B cell (primary cell): ENCODE results near the gene FBN2. TPM values are rescaled to one million over a fixed set of nuclear protein-coding genes. Genes with fewer than 3 reads are reported as not detected.

Experiments
- ATAC-seq: fragments of 200-7000 bp; cut with Tn5 transposase; one replicate; pipeline ENCODE4 v1.10.0; 2021; ENCODE audit warnings: low read depth, mild to moderate bottlenecking, moderate number of reproducible peaks, moderate library complexity
- CTCF ChIA-PET: fragments of 350-600 bp; sonication (Branson Sonifier 250); formaldehyde crosslinking; loops from one replicate; lab custom pipeline; 2021; ENCODE audit warnings: antibody characterized with exemption, inconsistent platforms; lab: Charles Lee
- POLR2A ChIA-PET: fragments of 350-600 bp; sonication (Branson Sonifier 250); formaldehyde crosslinking; loops from one replicate; lab custom pipeline; 2021; ENCODE audit warnings: antibody characterized with exemption; lab: Charles Lee
- DNase-seq: peaks from one replicate; pipeline ENCODE4 v3.0.0; 2013
- H2AFZ ChIP-seq: 2 replicates; pipeline ENCODE4 v1.6.1; 2012; ENCODE audit warnings: mild to moderate bottlenecking, low read depth, low read length; ENCODE audit not compliant: insufficient read depth, poor library complexity, severe bottlenecking
- H3K27ac ChIP-seq, 2 donors: 1 replicate in 1 of 2; 2 replicates in 1 of 2; pipeline ENCODE4 v1.5.1; 2012 to 2013; ENCODE audit warnings: low read length in 2 of 2, mild to moderate bottlenecking in 2 of 2, moderate library complexity in 1 of 2
- H3K27me3 ChIP-seq, 4 experiments: fragments of 200-600 bp in 1 of 4; sonication (generic) in 1 of 4; replicated peaks in 1 of 4; 1 replicate in 2 of 4; 2 replicates in 2 of 4; pipeline versions ENCODE4 v1.6.1 to v1.7.0; 2013 to 2016; ENCODE audit warnings: low read length in 3 of 4, mild to moderate bottlenecking in 2 of 4, mixed read lengths in 1 of 4, moderate library complexity in 1 of 4; ENCODE audit not compliant: insufficient read depth in 4 of 4, control insufficient read depth in 3 of 4; ENCODE audit errors: control extremely low read depth in 1 of 4
- H3K36me3 ChIP-seq, 2 experiments: replicated peaks in 1 of 2; 1 replicate in 1 of 2; 2 replicates in 1 of 2; pipeline versions ENCODE4 v1.6.1 to v1.7.1; 2013; ENCODE audit warnings: low read length in 1 of 2; ENCODE audit not compliant: insufficient read depth in 2 of 2, control insufficient read depth in 1 of 2; ENCODE audit errors: control extremely low read depth in 1 of 2, extremely low read depth in 1 of 2
- H3K4me1 ChIP-seq, 2 donors: fragments of 200-600 bp in 1 of 2; sonication (generic) in 1 of 2; 1 replicate in 1 of 2; 2 replicates in 1 of 2; pipeline versions ENCODE4 v1.5.1 to v1.6.1; 2013 to 2017; ENCODE audit warnings: low read length in 2 of 2; ENCODE audit not compliant: control insufficient read depth in 2 of 2, insufficient read depth in 2 of 2
- H3K4me2 ChIP-seq: replicated peaks from 2 replicates; pipeline ENCODE3; 2012; ENCODE audit warnings: mild to moderate bottlenecking, low read depth, low read length; ENCODE audit not compliant: poor library complexity, severe bottlenecking
- H3K4me3 ChIP-seq, 5 experiments: fragments of 200-600 bp in 1 of 5; sonication (generic) in 1 of 5; 1 replicate in 3 of 5; 2 replicates in 2 of 5; pipeline versions ENCODE4 v1.5.1 to v1.7.0; 2011 to 2016; ENCODE audit warnings: low read length in 4 of 5, mild to moderate bottlenecking in 4 of 5, low read depth in 2 of 5, control low read depth in 1 of 5, moderate library complexity in 1 of 5; ENCODE audit not compliant: insufficient read depth in 1 of 5; ENCODE audit errors: control extremely low read depth in 1 of 5, extremely low read depth in 1 of 5
- H3K79me2 ChIP-seq: fragments of 200-600 bp; sonication (generic); one replicate; pipeline ENCODE4 v1.6.0; 2016; ENCODE audit warnings: low read length; ENCODE audit not compliant: control insufficient read depth, insufficient read depth
- H3K9ac ChIP-seq: fragments of 200-600 bp; sonication (generic); 2 replicates; pipeline ENCODE4 v1.6.1; 2017; ENCODE audit warnings: mild to moderate bottlenecking, low read length, moderate library complexity
- H3K9me3 ChIP-seq, 3 donors: one replicate each; pipeline versions ENCODE4 v1.6.1 to v1.7.1; 2013; ENCODE audit warnings: low read length in 2 of 3; ENCODE audit not compliant: control insufficient read depth in 2 of 3, insufficient read depth in 1 of 3; ENCODE audit errors: control extremely low read depth in 1 of 3
- H4K20me1 ChIP-seq: 2 replicates; pipeline ENCODE4 v1.6.0; 2012; ENCODE audit warnings: mild to moderate bottlenecking, low read length; ENCODE audit not compliant: insufficient read depth, control insufficient read depth, poor library complexity, severe bottlenecking
- H3K27ac Mint-ChIP-seq: one replicate; pipeline ENCODE4 v1.8.0; 2021; ENCODE audit warnings: mixed read lengths
- H3K27me3 Mint-ChIP-seq: one replicate; pipeline ENCODE4 v1.8.0; 2021; ENCODE audit warnings: mixed read lengths
- H3K4me1 Mint-ChIP-seq: one replicate; pipeline ENCODE4 v1.8.0; 2021; ENCODE audit warnings: mixed read lengths
- H3K4me3 Mint-ChIP-seq: one replicate; pipeline ENCODE4 v1.8.0; 2021; ENCODE audit warnings: mixed read lengths
- H3K9me3 Mint-ChIP-seq: one replicate; pipeline ENCODE4 v1.8.0; 2022; ENCODE audit warnings: mixed read lengths; ENCODE audit not compliant: insufficient read depth
- EZH2 ChIP-seq: IDR thresholded peaks from 2 replicates; pipeline ENCODE4 v1.6.1; 2012; ENCODE audit warnings: borderline replicate concordance, low read depth, mild to moderate bottlenecking, moderate library complexity, low read length; ENCODE audit not compliant: insufficient read depth, poor library complexity, severe bottlenecking
- WGBS: methylation state at CpG from one replicate; pipeline ENCODE4 v1.1.5; 2013; ENCODE audit warnings: missing lambda C conversion rate; ENCODE audit not compliant: insufficient coverage; 5-methylcytosine and 5-hydroxymethylcytosine counted together
- intact Hi-C: fragments of 100-400 bp; cut with micrococcal nuclease; formaldehyde crosslinking; loops from one replicate; pipeline ENCODE4 v1.10.0; 2022
- polyA plus RNA-seq: library from polyadenylated mRNA; depleted of rRNA; stranded (reverse); fragments of >200 nt; gene quantifications from 2 replicates; pipeline ENCODE4 v1.2.3, GENCODE V29; 2012
- total RNA-seq, 2 donors: library from RNA; stranded (reverse); fragments of 120-200 nt in 1 of 2; gene quantifications; 1 replicate in 1 of 2; 2 replicates in 1 of 2; pipeline versions ENCODE4 v1.2.3 to v1.2.4, GENCODE V29; 2013 to 2022
- TF ChIP-seq, protein P1 (sequence below): fragments of 200-600 bp; IDR thresholded peaks from one replicate; pipeline ENCODE4 v1.8.0; 2022; ENCODE audit warnings: antibody characterized with exemption, mild to moderate bottlenecking

FBN2 gene
- total and polyA plus RNA-seq, 2 donors (not counting 1 experiment from before 2014, with no cell fraction given): 0.03 TPM; not detected in 1

DNA sequence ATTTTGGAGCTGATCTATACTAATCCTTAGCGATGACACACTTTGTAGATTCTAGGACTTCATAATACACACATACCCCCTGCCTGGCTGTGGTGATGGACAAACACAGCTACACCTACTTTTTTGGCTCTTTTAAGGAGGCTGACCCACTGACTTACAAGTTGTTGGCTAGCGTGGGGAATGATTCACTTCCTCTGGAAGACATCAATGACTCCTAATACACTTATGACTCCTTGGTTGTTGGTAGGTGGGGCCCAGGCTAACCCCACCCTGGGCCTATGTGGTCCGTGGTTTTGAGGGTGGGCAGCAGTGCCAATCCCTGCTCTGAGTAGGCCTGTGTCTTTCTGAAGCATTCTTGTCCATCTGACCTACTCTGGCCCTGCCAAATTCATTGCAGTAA is 310.0 kb downstream of the FBN2 start:
- Histone ChIP-seq H3K36me3 (no peaks in the 10 kb centered on the region), H3K4me3 (no peak overlapping the region), H3K27ac (no peak overlapping the region), H4K20me1 (no peaks in the 10 kb centered on the region), H3K79me2 (no peaks in the 10 kb centered on the region), H3K9ac (no peak overlapping the region), H3K9me3 (no peaks in the 10 kb centered on the region), H3K27me3 (no peaks in the 10 kb centered on the region), H3K4me2 (no peak overlapping the region), H3K4me1 (no peaks in the 10 kb centered on the region), H2AFZ (no peak overlapping the region)
- ChIA-PET CTCF (interaction anchor here (1.5 kb wide), 1 partner anchor 664 kb away, joined by 5 read pairs; no protein-coding TSS in a partner anchor), POLR2A (no interaction called here)
- DNase-seq: no peak
- Mint-ChIP-seq H3K4me1 (no peaks in the 10 kb centered on the region), H3K27me3 (no peaks in the 10 kb centered on the region), H3K4me3 (no peak overlapping the region), H3K27ac (no peak overlapping the region), H3K9me3 (no peaks in the 10 kb centered on the region)
- 90% methylated on average over 2 of the region's 3 CpGs for WGBS
- no peak for ATAC-seq
- intact Hi-C loops: no loop called here
- no peak for TF ChIP-seq EZH2
- TF ChIP-seq, protein P1, sequence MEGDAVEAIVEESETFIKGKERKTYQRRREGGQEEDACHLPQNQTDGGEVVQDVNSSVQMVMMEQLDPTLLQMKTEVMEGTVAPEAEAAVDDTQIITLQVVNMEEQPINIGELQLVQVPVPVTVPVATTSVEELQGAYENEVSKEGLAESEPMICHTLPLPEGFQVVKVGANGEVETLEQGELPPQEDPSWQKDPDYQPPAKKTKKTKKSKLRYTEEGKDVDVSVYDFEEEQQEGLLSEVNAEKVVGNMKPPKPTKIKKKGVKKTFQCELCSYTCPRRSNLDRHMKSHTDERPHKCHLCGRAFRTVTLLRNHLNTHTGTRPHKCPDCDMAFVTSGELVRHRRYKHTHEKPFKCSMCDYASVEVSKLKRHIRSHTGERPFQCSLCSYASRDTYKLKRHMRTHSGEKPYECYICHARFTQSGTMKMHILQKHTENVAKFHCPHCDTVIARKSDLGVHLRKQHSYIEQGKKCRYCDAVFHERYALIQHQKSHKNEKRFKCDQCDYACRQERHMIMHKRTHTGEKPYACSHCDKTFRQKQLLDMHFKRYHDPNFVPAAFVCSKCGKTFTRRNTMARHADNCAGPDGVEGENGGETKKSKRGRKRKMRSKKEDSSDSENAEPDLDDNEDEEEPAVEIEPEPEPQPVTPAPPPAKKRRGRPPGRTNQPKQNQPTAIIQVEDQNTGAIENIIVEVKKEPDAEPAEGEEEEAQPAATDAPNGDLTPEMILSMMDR: no peak

DNA sequence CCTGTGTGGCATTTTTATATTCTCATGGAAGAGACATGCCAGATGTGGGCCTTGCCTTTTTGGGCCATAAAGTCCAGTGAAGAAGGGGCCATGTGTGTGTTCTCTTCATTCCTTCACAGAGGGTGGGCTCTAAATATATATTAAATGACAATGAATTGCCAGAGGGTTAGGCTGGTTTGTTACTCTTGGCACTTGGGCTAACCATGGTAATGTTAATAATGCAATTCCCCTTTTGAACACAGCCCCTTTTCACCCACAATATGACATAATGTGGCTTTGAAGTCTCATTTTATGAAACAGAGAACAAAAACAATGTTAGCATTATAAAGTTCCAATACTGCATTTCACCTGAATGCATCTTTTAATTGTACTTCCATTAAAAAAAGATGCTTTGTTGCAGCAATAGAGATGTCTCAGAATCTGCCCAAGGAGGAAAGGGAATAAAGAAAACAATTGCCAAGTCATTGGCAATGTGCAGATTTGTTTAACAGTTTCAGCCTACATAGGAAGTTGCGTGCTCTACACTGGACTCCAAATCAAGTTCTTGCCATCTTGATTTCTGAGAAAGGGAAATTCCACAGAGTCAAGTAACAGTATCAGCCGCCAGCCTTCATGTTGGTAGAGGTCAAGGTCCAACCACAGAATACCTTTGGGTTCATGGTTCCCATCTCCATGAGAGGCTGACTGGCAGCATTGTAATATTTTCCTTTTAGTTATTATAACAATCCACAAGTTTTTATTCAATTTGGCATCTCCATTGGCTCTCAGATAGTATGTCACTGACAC is 312.6 kb downstream of the FBN2 start:
- peaks cover 3% of the 10 kb centered on the region for H3K27me3 Mint-ChIP-seq
- Histone ChIP-seq H3K9me3 (no peaks in the 10 kb centered on the region), H3K4me2 (no peak overlapping the region), H3K36me3 (no peaks in the 10 kb centered on the region), H3K4me1 (no peaks in the 10 kb centered on the region), H3K9ac (no peak overlapping the region), H3K27ac (no peak overlapping the region), H2AFZ (no peak overlapping the region), H3K27me3 (no peaks in the 10 kb centered on the region), H3K4me3 (no peak overlapping the region), H4K20me1 (no peaks in the 10 kb centered on the region), H3K79me2 (no peaks in the 10 kb centered on the region)
- no peak overlapping the region for H3K27ac Mint-ChIP-seq
- H3K9me3 Mint-ChIP-seq: no peaks in the 10 kb centered on the region
- DNase-seq (no peak), ATAC-seq (no peak)
- TF ChIP-seq, protein P1: no peak
- no peak for TF ChIP-seq EZH2
- CTCF ChIA-PET: no interaction called here
- no peak overlapping the region for H3K4me3 Mint-ChIP-seq
- no peaks in the 10 kb centered on the region for H3K4me1 Mint-ChIP-seq
- 100% methylated on average over 1 of the region's 2 CpGs for WGBS
- POLR2A ChIA-PET: no interaction called here
- intact Hi-C loops: no loop called here
